H7 (cell line): ENCODE measurements around the gene GIPC3. TPM values are rescaled to one million over a fixed set of nuclear protein-coding genes. Genes with fewer than 3 reads are reported as not detected.

Experiments used
- DNase-seq: peaks from one replicate; pipeline ENCODE4 v3.0.0; 2012
- H3K27me3 ChIP-seq: 2 replicates; pipeline ENCODE4 v1.6.0; 2011; ENCODE audit warnings: mild to moderate bottlenecking, low read length; ENCODE audit not compliant: control insufficient read depth, insufficient read depth
- H3K36me3 ChIP-seq: replicated peaks from 2 replicates; pipeline ENCODE4 v1.5.1; 2011; ENCODE audit warnings: low read length; ENCODE audit not compliant: control insufficient read depth, insufficient read depth
- H3K4me3 ChIP-seq: 2 replicates; pipeline ENCODE4 v1.5.1; 2011; ENCODE audit warnings: low read depth, mild to moderate bottlenecking, control low read depth, low read length, moderate library complexity; ENCODE audit not compliant: insufficient read depth
- total RNA-seq: library from RNA; depleted of rRNA; stranded (reverse); fragments of >200 nt; shearing (Covaris generic); gene quantifications from 2 replicates; pipeline ENCODE4 v1.2.3, GENCODE V29; 2014

The GIPC3 gene
- total RNA-seq, 1 experiment from 2014 or later: 0.21 TPM

- no peaks in the 10 kb centered on the region for H3K36me3 ChIP-seq
- peak; percentile 25 for DNase-seq
- H3K4me3 ChIP-seq: no peak overlapping the region
These were observed 15.7 kb downstream of the GIPC3 start for GRCh38 chr19:3601021-3601420.

GRCh38 chr19:3603121-3603811 is 18.0 kb downstream of the GIPC3 start:
- H3K4me3 ChIP-seq: no peak overlapping the region
- peak; percentile 68 for DNase-seq

More at GRCh38 chr19:3601021-3601420, 15.7 kb downstream of the GIPC3 start:
- H3K27me3 ChIP-seq: peaks cover 3% of the 10 kb centered on the region

GRCh38 chr19:3604227-3604986 is 19.1 kb downstream of the GIPC3 start:
- no peaks in the 10 kb centered on the region for H3K36me3 ChIP-seq
- peak; percentile 60 for DNase-seq
- H3K27me3 ChIP-seq: peaks cover 6% of the 10 kb centered on the region
- H3K4me3 ChIP-seq: no peak overlapping the region

More at GRCh38 chr19:3603121-3603811, 18.0 kb downstream of the GIPC3 start:
- Histone ChIP-seq H3K36me3 (no peaks in the 10 kb centered on the region), H3K27me3 (peaks cover 6% of the 10 kb centered on the region)

- Histone ChIP-seq H3K4me3 (no peak overlapping the region), H3K36me3 (no peaks in the 10 kb centered on the region), H3K27me3 (peaks cover 6% of the 10 kb centered on the region)
- DNase-seq: peak; percentile 56
These were observed 19.7 kb downstream of the GIPC3 start for GRCh38 chr19:3604987-3605343.

- Histone ChIP-seq H3K36me3 (0 out of 2 replicates have a peak, but pooled peaks cover under 1% of the 10 kb centered on the region), H3K27me3 (peaks cover 6% of the 10 kb centered on the region), H3K4me3 (no peak overlapping the region)
- DNase-seq: no peak
These were observed 20.1 kb downstream of the GIPC3 start for GRCh38 chr19:3605361-3605760.

- peak overlapping the region; percentile 57; the same call in 1 of the 2 replicates for H3K4me3 ChIP-seq
- DNase-seq: no peak
- peaks cover 6% of the 10 kb centered on the region for H3K27me3 ChIP-seq
- 0 out of 2 replicates have a peak, but pooled peaks cover 1% of the 10 kb centered on the region for H3K36me3 ChIP-seq
These were observed 20.5 kb downstream of the GIPC3 start for GRCh38 chr19:3605770-3606169.

- Histone ChIP-seq H3K27me3 (peaks cover 6% of the 10 kb centered on the region), H3K4me3 (peak overlapping the region; percentile 57), H3K36me3 (0 out of 2 replicates have a peak, but pooled peaks cover 1% of the 10 kb centered on the region)
- peak; percentile 90 for DNase-seq
These were observed 21.0 kb downstream of the GIPC3 start for GRCh38 chr19:3606174-3606689.

GRCh38 chr19:3606690-3607289 is 21.5 kb downstream of the GIPC3 start, which contains the start of gene TBXA2R:
TBXA2R (minus strand) TSS chr19:3606875; CDS start chr19:3600634, 6,241 bp downstream.
- Histone ChIP-seq H3K36me3 (peaks cover 1% of the 10 kb centered on the region; the same call in 1 of the 2 replicates), H3K4me3 (peak within 1 kb of the TSS; percentile 57), H3K27me3 (peaks cover 6% of the 10 kb centered on the region)
- DNase-seq: peak; percentile 97

- peak; percentile 92 for DNase-seq
- H3K27me3 ChIP-seq: peaks cover 6% of the 10 kb centered on the region
- peaks cover 1% of the 10 kb centered on the region; the same call in 1 of the 2 replicates for H3K36me3 ChIP-seq
- H3K4me3 ChIP-seq: peak overlapping the region; percentile 57
These were observed 22.2 kb downstream of the GIPC3 start for GRCh38 chr19:3607303-3608078.

- no peak overlapping the region for H3K4me3 ChIP-seq
- peaks cover 6% of the 10 kb centered on the region for H3K27me3 ChIP-seq
- peaks cover 1% of the 10 kb centered on the region; the same call in 1 of the 2 replicates for H3K36me3 ChIP-seq
- no peak for DNase-seq
These were observed 22.9 kb downstream of the GIPC3 start for GRCh38 chr19:3608079-3608641.

- no peak for DNase-seq
- Histone ChIP-seq H3K36me3 (peaks cover 1% of the 10 kb centered on the region; the same call in 1 of the 2 replicates), H3K4me3 (no peak overlapping the region), H3K27me3 (peaks cover 6% of the 10 kb centered on the region)
These were observed 23.6 kb downstream of the GIPC3 start for GRCh38 chr19:3608750-3609322.

GRCh38 chr19:3609779-3610719 is 24.8 kb downstream of the GIPC3 start:
- H3K36me3 ChIP-seq: peaks cover 1% of the 10 kb centered on the region; the same call in 1 of the 2 replicates
- peaks cover 6% of the 10 kb centered on the region for H3K27me3 ChIP-seq
- no peak overlapping the region for H3K4me3 ChIP-seq
- DNase-seq: no peak
